CD4-positive, alpha-beta T cell treated with Interleukin-17A for 4 hours (primary cell): Measurements from ENCODE around the gene LDLRAD4.

Experiments
- DNase-seq: peaks from one replicate; pipeline ENCODE4 v3.0.0-alpha.2; 2020; ENCODE audit warnings: mixed read lengths

The LDLRAD4 gene

DNA sequence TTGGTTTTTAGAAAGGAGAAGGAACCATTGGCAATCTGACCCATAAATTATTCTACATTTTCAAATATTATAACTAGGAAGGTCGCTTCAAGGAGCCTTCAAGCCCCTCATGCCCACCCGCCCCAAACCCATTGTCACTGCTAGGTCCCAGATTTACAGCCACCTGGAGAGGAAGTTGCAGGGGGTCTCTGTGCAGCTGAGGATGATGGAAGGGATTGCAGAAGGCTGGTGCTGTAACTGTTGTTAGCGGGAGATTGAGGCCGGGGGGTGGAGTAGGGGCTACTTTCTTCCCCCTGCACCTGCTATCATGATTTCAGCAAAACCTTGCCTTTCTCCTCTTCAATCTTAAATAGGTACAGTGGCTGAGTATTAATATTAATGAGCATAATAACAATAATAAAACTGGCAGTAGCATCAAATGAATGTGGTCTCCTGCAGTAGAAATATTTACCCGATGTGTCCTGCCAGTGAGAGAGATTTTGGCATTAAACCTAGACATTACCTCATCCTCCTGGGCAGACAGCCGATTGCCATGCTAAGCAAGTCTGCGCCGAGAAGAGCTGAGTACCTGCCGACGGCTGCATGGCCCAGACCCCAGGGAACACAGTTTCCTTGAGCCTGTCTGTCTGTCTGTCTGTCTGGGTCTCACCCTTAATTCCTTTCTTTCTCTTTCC, 282.4 kb downstream of the LDLRAD4 start:
- no peak for DNase-seq

- no peak for DNase-seq
These were observed 283.0 kb downstream of the LDLRAD4 start for GRCh38 chr18:13501543-13501887.

- no peak for DNase-seq
These were observed 283.3 kb downstream of the LDLRAD4 start for GRCh38 chr18:13501891-13502290.

- DNase-seq = peak; percentile 29
These were observed 284.0 kb downstream of the LDLRAD4 start for GRCh38 chr18:13502585-13502984.

DNA sequence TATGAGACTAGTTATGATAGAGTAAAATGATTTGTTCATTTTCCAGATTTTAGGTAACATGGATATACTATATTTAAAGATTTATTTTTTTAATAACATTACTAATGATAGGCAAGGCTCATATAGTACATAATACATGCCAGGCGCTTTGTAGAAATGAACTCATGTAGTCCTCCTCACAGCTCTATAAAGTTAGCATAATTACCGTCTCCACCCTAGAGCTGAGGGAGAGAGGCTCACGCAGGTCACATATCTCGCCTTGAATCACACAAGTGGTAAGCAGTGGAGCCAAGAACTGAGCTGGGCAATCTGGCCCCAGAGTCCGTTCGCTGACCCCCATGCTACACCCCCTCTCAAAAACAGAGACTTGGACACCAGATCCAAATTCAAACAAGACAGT, 285.3 kb downstream of the LDLRAD4 start:
- no peak for DNase-seq

- no peak for DNase-seq
These were observed 287.3 kb downstream of the LDLRAD4 start for GRCh38 chr18:13505780-13506345.

DNA sequence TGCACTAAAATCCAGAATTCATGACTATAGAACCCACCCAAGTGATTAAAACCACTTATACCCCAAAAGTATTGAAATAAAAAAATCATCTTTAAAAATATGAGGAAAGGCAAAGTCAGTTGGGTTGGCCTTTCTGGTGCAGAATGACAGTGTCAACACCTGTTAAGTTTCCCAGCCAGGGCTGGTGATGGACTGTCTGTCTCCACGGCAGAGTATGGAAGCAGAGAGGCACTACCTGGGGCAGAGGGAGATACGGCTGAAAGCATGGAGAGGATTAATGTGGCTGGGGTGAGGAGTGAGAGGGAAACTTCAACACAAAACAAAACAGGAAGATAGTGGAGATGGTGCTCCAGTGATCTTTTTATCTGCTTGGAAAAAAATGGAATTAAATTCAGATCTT, 292.0 kb downstream of the LDLRAD4 start:
- DNase-seq = no peak

DNA sequence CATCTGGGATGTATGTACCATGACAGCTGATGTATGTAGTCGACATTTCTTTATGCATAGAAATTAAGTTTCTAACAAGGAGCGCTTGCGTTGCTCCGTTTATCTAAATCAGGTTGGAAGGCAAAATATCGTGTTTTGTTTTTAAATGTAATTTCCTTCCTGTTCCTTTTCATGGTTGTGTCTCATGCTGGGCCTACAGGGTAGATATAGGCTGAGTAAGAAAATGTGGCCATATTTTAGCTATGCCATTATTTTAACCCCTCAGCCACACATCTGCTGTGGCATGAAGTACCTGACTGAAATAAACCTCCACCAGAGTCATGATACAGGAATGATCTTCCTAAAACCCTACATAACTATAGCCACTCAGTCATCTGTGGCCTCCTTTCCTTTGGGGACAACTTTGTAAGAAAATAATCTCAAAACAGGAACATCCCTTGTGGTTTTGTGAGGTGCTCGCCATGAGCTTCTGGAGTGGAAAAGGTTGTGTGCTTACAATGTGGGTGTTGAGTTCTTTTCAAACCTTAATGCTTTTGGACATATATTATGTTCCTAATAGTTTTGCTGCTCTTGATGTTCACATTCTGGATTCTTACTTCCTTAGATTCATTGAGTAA, 293.5 kb downstream of the LDLRAD4 start:
- no peak for DNase-seq

DNA sequence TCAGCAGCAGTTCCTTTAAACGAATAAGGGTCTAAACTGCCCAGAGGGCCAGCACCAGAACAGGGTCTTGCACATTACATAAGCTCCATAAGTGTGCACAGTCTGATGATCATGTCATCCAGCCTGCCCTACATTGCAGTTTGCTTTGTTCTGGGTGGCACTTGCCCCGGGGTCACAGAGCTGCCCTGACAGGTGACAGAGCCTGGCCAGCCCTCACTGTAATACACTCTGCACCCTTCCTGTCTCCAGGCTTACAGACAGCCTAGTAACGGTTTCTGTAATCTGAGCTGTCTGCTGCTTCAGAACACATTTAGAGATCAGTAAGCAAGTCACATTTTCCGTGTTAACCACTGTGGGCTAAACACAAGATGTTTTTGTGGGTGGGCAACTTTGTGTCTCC, 294.5 kb downstream of the LDLRAD4 start:
- DNase-seq = peak; percentile 15

- DNase-seq = no peak
These were observed 294.9 kb downstream of the LDLRAD4 start for GRCh38 chr18:13513481-13513880.

- no peak for DNase-seq
These were observed 296.0 kb downstream of the LDLRAD4 start for GRCh38 chr18:13514558-13514957.

GRCh38 chr18:13516855-13517254, 298.3 kb downstream of the LDLRAD4 start:
- no peak for DNase-seq

DNA sequence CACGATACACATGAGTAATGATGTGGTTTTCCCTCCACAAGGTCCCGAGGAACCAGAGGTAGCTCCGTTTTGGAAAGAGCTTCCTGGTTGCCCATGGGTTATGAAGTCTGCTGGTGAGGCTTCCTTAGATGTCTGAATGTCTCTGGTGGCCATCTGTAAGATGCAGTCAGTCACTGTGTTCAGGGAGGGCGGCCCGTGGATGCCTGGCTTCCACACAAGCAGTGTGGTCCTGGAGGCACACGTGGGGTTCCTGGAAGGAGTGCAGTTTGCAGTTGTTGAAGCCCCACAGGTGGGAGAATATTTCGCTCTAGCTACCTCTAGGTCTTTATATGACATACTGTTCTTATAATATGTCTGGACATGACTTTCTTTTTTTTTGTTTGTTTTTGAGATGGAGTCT, 298.8 kb downstream of the LDLRAD4 start:
- DNase-seq = no peak

GRCh38 chr18:13518382-13518781, 299.8 kb downstream of the LDLRAD4 start:
- DNase-seq = no peak

- no peak for DNase-seq
These were observed 301.7 kb downstream of the LDLRAD4 start for GRCh38 chr18:13520306-13520705.

- DNase-seq = no peak
These were observed 302.2 kb downstream of the LDLRAD4 start for GRCh38 chr18:13520741-13521140.

DNA sequence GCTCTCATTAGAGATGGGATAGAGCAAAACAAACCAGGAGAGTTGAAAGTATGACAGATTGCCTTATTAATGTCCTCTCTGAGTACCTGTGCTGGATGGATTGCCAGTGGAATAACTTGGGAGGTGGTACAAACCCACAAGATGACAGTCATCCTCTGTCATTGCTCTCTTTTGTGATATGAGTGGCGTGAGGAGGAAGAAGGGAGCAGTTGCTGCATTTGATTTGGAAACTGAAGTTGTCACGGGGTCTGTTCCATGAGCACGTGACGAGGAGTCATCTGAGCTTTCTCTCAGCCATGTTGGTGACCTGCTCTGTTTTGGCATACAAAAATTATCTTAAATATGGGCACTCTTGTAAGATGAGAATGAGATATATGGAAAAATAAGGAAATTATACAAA, 302.9 kb downstream of the LDLRAD4 start:
- DNase-seq = no peak

GRCh38 chr18:13522256-13522655, 303.7 kb downstream of the LDLRAD4 start:
- no peak for DNase-seq

- no peak for DNase-seq
These were observed 304.5 kb downstream of the LDLRAD4 start for GRCh38 chr18:13522861-13523660.

GRCh38 chr18:13524054-13524453, 305.5 kb downstream of the LDLRAD4 start:
- no peak for DNase-seq

GRCh38 chr18:13524811-13525210, 306.3 kb downstream of the LDLRAD4 start:
- no peak for DNase-seq

DNA sequence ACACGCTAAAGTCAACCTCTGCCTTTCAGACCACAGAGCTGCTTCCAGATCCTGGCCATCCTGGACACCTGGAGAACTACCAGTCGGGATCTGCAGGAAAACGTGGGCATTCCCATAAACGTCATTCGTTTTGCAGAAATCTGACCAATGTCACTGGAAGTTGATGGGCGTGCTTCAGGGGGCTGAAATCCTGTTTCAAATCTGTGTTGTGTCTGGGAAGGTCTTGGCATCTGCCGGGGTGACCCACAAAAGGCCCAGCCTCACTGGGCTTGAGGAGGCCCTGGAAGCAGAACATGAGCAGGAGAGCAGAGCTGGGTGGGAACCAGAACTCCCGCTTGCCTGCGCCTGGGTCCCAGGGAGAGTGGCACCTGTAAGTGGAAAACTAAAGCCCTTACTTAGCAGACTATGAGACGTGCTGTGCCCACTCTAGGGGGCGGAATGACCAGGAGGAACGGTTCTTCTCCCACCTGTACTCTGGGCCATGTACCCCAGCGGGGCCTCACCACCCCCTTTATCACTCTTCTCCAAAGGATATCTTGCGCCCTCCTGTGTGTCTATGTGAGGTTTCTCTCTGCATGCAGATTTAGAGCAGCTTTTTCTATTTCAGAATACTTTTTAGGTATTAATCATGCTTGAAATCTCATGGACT, 306.9 kb downstream of the LDLRAD4 start:
- no peak for DNase-seq

GRCh38 chr18:13526519-13526918, 308.0 kb downstream of the LDLRAD4 start:
- DNase-seq = no peak
